OCI-LY3 (cell line): ENCODE data around the gene VHLL.

Source experiments
- EZH2phosphoT487 ChIP-seq: fragments of 200-600 bp; shearing (Covaris generic); IDR thresholded peaks from 2 replicates; pipeline ENCODE4 v1.6.1; 2018; ENCODE audit warnings: antibody characterized with exemption, mixed run types, low read depth
- TF ChIP-seq, protein P1 (sequence below): fragments of 200-600, 300-600 bp; sonication (generic); IDR thresholded peaks from 2 replicates; pipeline ENCODE4 v1.5.1; 2014; ENCODE audit warnings: antibody characterized with exemption, low read length, low read depth

DNA sequence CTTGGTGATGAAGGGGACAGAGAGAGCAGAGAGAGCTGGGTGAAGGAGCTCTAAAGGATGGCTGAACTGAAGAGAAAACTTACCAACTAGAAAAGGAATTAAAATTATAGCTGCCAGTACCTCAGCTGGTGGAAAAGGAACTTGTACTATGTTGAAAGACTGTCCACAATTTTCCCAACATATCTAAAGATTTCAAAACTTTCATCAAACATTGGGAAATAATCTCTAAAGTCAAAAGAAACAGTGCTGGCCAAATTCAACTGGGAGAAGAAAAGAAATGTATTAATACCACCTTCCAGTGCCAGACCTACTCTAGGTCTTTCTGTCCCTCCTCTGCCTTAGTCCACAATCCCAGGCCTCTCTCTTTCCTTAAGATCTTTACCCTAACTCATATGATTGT, 22.6 kb downstream of the VHLL start:
- TF ChIP-seq, protein P1, sequence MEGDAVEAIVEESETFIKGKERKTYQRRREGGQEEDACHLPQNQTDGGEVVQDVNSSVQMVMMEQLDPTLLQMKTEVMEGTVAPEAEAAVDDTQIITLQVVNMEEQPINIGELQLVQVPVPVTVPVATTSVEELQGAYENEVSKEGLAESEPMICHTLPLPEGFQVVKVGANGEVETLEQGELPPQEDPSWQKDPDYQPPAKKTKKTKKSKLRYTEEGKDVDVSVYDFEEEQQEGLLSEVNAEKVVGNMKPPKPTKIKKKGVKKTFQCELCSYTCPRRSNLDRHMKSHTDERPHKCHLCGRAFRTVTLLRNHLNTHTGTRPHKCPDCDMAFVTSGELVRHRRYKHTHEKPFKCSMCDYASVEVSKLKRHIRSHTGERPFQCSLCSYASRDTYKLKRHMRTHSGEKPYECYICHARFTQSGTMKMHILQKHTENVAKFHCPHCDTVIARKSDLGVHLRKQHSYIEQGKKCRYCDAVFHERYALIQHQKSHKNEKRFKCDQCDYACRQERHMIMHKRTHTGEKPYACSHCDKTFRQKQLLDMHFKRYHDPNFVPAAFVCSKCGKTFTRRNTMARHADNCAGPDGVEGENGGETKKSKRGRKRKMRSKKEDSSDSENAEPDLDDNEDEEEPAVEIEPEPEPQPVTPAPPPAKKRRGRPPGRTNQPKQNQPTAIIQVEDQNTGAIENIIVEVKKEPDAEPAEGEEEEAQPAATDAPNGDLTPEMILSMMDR = no peak
- no peak for TF ChIP-seq EZH2phosphoT487
